ENCODE data around the gene MSI2.

MSI2 gene

DNA sequence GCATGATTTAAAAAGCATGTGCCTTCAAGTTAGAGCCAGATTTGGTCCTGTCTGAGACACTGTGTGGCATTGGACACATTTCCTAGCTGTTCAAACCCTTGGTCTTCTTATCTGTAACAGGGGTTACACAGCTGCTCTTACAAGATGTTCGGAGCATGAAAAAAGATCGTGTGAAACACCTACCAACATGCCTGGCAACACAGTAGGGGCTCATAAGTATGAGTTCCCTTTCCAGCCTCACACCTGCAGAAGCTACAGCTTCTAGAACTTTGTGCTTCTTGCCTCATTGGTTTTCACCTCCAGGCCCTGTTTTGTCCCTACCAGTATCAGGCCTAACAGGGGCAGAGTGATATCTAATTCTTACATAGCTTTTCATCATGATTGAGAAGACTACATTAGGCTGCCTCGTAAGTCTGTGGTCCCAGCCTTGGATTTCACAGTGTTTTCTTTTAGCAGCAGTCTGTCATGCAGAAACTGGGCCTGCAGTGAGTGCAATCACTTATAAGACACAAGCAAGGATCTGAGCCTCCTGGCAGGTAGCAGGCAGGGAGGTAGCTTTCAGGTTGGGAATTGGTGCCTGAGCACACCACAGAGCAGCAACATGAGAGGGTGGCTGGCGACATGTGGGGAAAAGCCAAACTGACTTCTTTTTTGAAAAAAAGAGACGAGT lies 410.0 kb downstream of the MSI2 start (continued):
- TF ChIP-seq SNAI2 (CRISPR knock-in tag; IDR thresholded peaks at IDR 0.05) (no peak), ZNF8 (CRISPR knock-in tag; IDR thresholded peaks at IDR 0.05) (no peak), BACH2 (CRISPR knock-in tag; IDR thresholded peaks at IDR 0.05; ENCODE audit: borderline replicate concordance) (no peak), ISL1 (CRISPR knock-in tag; IDR thresholded peaks at IDR 0.05) (no peak), ZNF565 (CRISPR knock-in tag; conservative IDR thresholded peaks at IDR 0.05; ENCODE audit: low read depth) (no peak), OSR1 (CRISPR knock-in tag; IDR thresholded peaks at IDR 0.05) (no peak)
- TF ChIP-seq, protein P1, sequence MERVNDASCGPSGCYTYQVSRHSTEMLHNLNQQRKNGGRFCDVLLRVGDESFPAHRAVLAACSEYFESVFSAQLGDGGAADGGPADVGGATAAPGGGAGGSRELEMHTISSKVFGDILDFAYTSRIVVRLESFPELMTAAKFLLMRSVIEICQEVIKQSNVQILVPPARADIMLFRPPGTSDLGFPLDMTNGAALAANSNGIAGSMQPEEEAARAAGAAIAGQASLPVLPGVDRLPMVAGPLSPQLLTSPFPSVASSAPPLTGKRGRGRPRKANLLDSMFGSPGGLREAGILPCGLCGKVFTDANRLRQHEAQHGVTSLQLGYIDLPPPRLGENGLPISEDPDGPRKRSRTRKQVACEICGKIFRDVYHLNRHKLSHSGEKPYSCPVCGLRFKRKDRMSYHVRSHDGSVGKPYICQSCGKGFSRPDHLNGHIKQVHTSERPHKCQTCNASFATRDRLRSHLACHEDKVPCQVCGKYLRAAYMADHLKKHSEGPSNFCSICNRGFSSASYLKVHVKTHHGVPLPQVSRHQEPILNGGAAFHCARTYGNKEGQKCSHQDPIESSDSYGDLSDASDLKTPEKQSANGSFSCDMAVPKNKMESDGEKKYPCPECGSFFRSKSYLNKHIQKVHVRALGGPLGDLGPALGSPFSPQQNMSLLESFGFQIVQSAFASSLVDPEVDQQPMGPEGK (CRISPR knock-in tag; IDR thresholded peaks at IDR 0.05; ENCODE audit: borderline replicate concordance) = no peak

DNA sequence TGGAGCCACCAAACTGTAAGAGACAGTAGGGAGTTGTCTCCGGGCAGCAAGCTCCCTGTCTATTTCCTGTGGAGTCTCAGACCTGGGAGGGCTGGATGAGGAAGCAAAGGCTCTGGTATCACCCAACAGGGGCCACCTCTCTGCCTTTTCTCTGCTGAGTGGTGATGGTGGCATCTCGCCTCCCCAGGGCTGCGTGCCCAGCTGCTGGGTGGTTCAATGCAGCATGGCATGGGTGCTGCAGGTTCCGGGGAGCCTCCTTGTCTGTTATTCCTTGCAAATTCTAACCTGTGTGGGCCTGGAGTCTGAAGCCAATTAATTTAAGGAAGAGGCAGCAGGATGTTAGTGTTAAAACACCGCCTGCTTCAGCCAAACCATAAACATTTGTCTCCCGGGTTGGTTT lies 410.6 kb downstream of the MSI2 start:
- ATAC-seq = no peak
- no peak for TF ChIP-seq RARB (CRISPR knock-in tag; IDR thresholded peaks at IDR 0.05)
- TF ChIP-seq, protein P2, sequence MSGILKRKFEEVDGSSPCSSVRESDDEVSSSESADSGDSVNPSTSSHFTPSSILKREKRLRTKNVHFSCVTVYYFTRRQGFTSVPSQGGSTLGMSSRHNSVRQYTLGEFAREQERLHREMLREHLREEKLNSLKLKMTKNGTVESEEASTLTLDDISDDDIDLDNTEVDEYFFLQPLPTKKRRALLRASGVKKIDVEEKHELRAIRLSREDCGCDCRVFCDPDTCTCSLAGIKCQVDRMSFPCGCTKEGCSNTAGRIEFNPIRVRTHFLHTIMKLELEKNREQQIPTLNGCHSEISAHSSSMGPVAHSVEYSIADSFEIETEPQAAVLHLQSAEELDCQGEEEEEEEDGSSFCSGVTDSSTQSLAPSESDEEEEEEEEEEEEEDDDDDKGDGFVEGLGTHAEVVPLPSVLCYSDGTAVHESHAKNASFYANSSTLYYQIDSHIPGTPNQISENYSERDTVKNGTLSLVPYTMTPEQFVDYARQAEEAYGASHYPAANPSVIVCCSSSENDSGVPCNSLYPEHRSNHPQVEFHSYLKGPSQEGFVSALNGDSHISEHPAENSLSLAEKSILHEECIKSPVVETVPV (CRISPR knock-in tag; IDR thresholded peaks at IDR 0.05) = no peak
- TF ChIP-seq, protein P3, sequence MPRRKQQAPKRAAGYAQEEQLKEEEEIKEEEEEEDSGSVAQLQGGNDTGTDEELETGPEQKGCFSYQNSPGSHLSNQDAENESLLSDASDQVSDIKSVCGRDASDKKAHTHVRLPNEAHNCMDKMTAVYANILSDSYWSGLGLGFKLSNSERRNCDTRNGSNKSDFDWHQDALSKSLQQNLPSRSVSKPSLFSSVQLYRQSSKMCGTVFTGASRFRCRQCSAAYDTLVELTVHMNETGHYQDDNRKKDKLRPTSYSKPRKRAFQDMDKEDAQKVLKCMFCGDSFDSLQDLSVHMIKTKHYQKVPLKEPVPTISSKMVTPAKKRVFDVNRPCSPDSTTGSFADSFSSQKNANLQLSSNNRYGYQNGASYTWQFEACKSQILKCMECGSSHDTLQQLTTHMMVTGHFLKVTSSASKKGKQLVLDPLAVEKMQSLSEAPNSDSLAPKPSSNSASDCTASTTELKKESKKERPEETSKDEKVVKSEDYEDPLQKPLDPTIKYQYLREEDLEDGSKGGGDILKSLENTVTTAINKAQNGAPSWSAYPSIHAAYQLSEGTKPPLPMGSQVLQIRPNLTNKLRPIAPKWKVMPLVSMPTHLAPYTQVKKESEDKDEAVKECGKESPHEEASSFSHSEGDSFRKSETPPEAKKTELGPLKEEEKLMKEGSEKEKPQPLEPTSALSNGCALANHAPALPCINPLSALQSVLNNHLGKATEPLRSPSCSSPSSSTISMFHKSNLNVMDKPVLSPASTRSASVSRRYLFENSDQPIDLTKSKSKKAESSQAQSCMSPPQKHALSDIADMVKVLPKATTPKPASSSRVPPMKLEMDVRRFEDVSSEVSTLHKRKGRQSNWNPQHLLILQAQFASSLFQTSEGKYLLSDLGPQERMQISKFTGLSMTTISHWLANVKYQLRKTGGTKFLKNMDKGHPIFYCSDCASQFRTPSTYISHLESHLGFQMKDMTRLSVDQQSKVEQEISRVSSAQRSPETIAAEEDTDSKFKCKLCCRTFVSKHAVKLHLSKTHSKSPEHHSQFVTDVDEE (CRISPR knock-in tag; IDR thresholded peaks at IDR 0.05) = no peak
- TF ChIP-seq ZNF8 (CRISPR knock-in tag; IDR thresholded peaks at IDR 0.05) = no peak
- TF ChIP-seq TCF4 (CRISPR knock-in tag; IDR thresholded peaks at IDR 0.05; ENCODE audit: borderline replicate concordance) = no peak
- TF ChIP-seq ZC3H10 (CRISPR knock-in tag; IDR thresholded peaks at IDR 0.05) = no peak
- TF ChIP-seq ZNF70 (CRISPR knock-in tag; IDR thresholded peaks at IDR 0.05) = no peak
- TF ChIP-seq GLIS3 (CRISPR knock-in tag; IDR thresholded peaks at IDR 0.05) = no peak
- TF ChIP-seq SNAI2 (CRISPR knock-in tag; IDR thresholded peaks at IDR 0.05) = no peak

DNA sequence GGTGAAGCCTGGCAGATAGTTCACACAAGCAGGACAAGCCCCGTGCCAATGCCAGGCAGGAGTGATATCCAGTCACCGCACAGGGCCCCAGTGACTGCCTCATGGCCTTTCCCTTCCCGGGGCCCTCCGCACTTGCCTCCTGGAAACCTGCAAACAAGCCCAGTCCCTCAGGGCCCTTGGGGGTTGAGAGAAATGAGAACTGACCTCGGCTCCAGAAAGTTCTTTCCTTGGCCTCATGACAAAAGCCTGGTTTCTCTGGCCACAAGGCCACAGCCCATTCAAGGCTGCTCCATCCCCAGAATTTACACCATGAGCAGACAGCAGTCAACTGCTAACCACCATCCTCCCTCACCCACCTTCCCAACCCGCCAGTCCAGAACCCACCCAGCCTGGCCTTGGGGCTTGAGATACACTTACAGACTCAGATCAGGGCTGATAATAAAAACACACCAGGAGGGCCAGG lies 411.2 kb downstream of the MSI2 start:
- ATAC-seq = no peak
- TF ChIP-seq, protein P2 (CRISPR knock-in tag; IDR thresholded peaks at IDR 0.05) = no peak
- no peak for TF ChIP-seq TCF4 (CRISPR knock-in tag; IDR thresholded peaks at IDR 0.05; ENCODE audit: borderline replicate concordance)
- TF ChIP-seq SNAI2 (CRISPR knock-in tag; IDR thresholded peaks at IDR 0.05) = no peak
- TF ChIP-seq GLIS3 (CRISPR knock-in tag; IDR thresholded peaks at IDR 0.05) = no peak
- no peak for TF ChIP-seq ZFP30 (CRISPR knock-in tag; IDR thresholded peaks at IDR 0.05)
- TF ChIP-seq, protein P4, sequence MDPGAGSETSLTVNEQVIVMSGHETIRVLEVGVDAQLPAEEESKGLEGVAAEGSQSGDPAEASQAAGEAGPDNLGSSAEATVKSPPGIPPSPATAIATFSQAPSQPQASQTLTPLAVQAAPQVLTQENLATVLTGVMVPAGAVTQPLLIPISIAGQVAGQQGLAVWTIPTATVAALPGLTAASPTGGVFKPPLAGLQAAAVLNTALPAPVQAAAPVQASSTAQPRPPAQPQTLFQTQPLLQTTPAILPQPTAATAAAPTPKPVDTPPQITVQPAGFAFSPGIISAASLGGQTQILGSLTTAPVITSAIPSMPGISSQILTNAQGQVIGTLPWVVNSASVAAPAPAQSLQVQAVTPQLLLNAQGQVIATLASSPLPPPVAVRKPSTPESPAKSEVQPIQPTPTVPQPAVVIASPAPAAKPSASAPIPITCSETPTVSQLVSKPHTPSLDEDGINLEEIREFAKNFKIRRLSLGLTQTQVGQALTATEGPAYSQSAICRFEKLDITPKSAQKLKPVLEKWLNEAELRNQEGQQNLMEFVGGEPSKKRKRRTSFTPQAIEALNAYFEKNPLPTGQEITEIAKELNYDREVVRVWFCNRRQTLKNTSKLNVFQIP (CRISPR knock-in tag; IDR thresholded peaks at IDR 0.05; ENCODE audit: borderline replicate concordance, low read depth) = no peak
- no peak for TF ChIP-seq OSR1 (CRISPR knock-in tag; IDR thresholded peaks at IDR 0.05)
- TF ChIP-seq RARB (CRISPR knock-in tag; IDR thresholded peaks at IDR 0.05) = no peak
- TF ChIP-seq, protein P3 (CRISPR knock-in tag; IDR thresholded peaks at IDR 0.05) = no peak
- no peak for TF ChIP-seq TOX (CRISPR knock-in tag; IDR thresholded peaks at IDR 0.05; ENCODE audit: borderline replicate concordance)
- no peak for TF ChIP-seq CSDC2 (CRISPR knock-in tag; IDR thresholded peaks at IDR 0.05)
- no peak for TF ChIP-seq ESRRG (CRISPR knock-in tag; IDR thresholded peaks at IDR 0.05)
- TF ChIP-seq ZNF70 (CRISPR knock-in tag; IDR thresholded peaks at IDR 0.05) = no peak
- TF ChIP-seq, protein P5, sequence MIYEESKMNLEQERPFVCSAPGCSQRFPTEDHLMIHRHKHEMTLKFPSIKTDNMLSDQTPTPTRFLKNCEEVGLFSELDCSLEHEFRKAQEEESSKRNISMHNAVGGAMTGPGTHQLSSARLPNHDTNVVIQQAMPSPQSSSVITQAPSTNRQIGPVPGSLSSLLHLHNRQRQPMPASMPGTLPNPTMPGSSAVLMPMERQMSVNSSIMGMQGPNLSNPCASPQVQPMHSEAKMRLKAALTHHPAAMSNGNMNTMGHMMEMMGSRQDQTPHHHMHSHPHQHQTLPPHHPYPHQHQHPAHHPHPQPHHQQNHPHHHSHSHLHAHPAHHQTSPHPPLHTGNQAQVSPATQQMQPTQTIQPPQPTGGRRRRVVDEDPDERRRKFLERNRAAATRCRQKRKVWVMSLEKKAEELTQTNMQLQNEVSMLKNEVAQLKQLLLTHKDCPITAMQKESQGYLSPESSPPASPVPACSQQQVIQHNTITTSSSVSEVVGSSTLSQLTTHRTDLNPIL (CRISPR knock-in tag; IDR thresholded peaks at IDR 0.05; ENCODE audit: low read depth) = no peak
- TF ChIP-seq BACH2 (CRISPR knock-in tag; IDR thresholded peaks at IDR 0.05; ENCODE audit: borderline replicate concordance) = no peak
- TF ChIP-seq, protein P1 (CRISPR knock-in tag; IDR thresholded peaks at IDR 0.05; ENCODE audit: borderline replicate concordance) = no peak
- TF ChIP-seq ISL1 (CRISPR knock-in tag; IDR thresholded peaks at IDR 0.05) = no peak
- TF ChIP-seq ZNF565 (CRISPR knock-in tag; conservative IDR thresholded peaks at IDR 0.05; ENCODE audit: low read depth) = no peak
